Frontal cortex (tissue), 4 donors: ENCODE measurements around the gene CARMIL3. TPM values are rescaled to one million over a fixed set of nuclear protein-coding genes. Genes with fewer than 3 reads are reported as not detected.

Source experiments
- DNase-seq, 2 donors: peaks; one replicate each; pipeline ENCODE4 v3.0.0; 2012; ENCODE audit warnings: low spot score in 2 of 2
- FAIRE-seq: peaks from 2 replicates; lab custom pipeline; 2012; peaks lifted over from hg19 to GRCh38; lab: Jason Lieb, UNC
- total RNA-seq: library from RNA; depleted of rRNA; stranded (reverse); fragments of >200 nt; gene quantifications from one replicate; pipeline ENCODE4 v1.2.3, GENCODE V29; 2014
- donor health status: control.
- donor health status: control.
- donor health status: control.

The CARMIL3 gene
- total RNA-seq, 1 donor from 2014 or later = 18.8 TPM

GRCh38 chr14:24060984-24061913 lies 9.4 kb downstream of the CARMIL3 start:
- FAIRE-seq (no peak), DNase-seq (no peak)

GRCh38 chr14:24062216-24062980 lies 10.6 kb downstream of the CARMIL3 start:
- no peak for DNase-seq
- FAIRE-seq = no peak

GRCh38 chr14:24063263-24063836 lies 11.5 kb downstream of the CARMIL3 start:
- DNase-seq (no peak), FAIRE-seq (no peak)

GRCh38 chr14:24064091-24064795 lies 12.4 kb downstream of the CARMIL3 start:
- FAIRE-seq = no peak
- DNase-seq = no peak

GRCh38 chr14:24064856-24065255 lies 13.0 kb downstream of the CARMIL3 start:
- DNase-seq (no peak), FAIRE-seq (no peak)

- DNase-seq (no peak), FAIRE-seq (no peak)
Measured at GRCh38 chr14:24065408-24065807, 13.6 kb downstream of the CARMIL3 start.

GRCh38 chr14:24066496-24067132 lies 14.8 kb downstream of the CARMIL3 start:
- DNase-seq (no peak), FAIRE-seq (no peak)

GRCh38 chr14:24067133-24068082 lies 15.6 kb downstream of the CARMIL3 start:
- DNase-seq (no peak), FAIRE-seq (no peak)

GRCh38 chr14:24068711-24069410 lies 17.1 kb downstream of the CARMIL3 start:
- FAIRE-seq (no peak), DNase-seq (no peak)

- no peak for DNase-seq
- no peak for FAIRE-seq
Measured at GRCh38 chr14:24069411-24069735, 17.6 kb downstream of the CARMIL3 start.

- FAIRE-seq (no peak), DNase-seq (no peak)
Measured at GRCh38 chr14:24070285-24071143, 18.7 kb downstream of the CARMIL3 start.

GRCh38 chr14:24071144-24071697 lies 19.4 kb downstream of the CARMIL3 start, which contains the start of gene CPNE6:
CPNE6 (plus strand) TSS chr14:24071562; CDS start chr14:24072937, 1,375 bp downstream.
- no peak for FAIRE-seq

GRCh38 chr14:24071836-24072430 lies 20.1 kb downstream of the CARMIL3 start:
- FAIRE-seq = no peak
- no peak for DNase-seq

More at GRCh38 chr14:24071144-24071697, 19.4 kb downstream of the CARMIL3 start, which contains the start of gene CPNE6:
- DNase-seq = no peak

- FAIRE-seq (no peak), DNase-seq (no peak)
Measured at GRCh38 chr14:24072436-24072835, 20.6 kb downstream of the CARMIL3 start.

GRCh38 chr14:24072881-24073877 lies 21.4 kb downstream of the CARMIL3 start:
- no peak for DNase-seq
- no peak for FAIRE-seq
